Limb (tissue), 2 donors: ENCODE measurements around the gene OR8B12.
A peak's percentile ranks its signal among the peaks of the same experiment; 100 is the strongest.
"Not testable (repeated sequence)": the region's sequence is repeated elsewhere in the genome, so short reads cannot be mapped to it uniquely, and the experiment has no call there.

Experiments used
- DNase-seq, 2 donors: peaks; one replicate each; pipeline ENCODE4 v3.0.0-alpha.2; 2016; ENCODE audit errors: extremely low spot score in 2 of 2

Gene OR8B12

GRCh38 chr11:124533626-124534025 is 9.8 kb downstream of the OR8B12 start:
- DNase-seq: no peak

- DNase-seq: no peak
These were observed 23.0 kb downstream of the OR8B12 start for GRCh38 chr11:124520550-124520854.

- DNase-seq: peak in 1 of 2 donors; percentile 36
These were observed 23.5 kb downstream of the OR8B12 start for GRCh38 chr11:124519850-124520549.

- no peak for DNase-seq
These were observed 24.4 kb downstream of the OR8B12 start for GRCh38 chr11:124518989-124519451.

- DNase-seq: no peak
These were observed 26.1 kb downstream of the OR8B12 start for GRCh38 chr11:124517314-124517713.

- not testable (repeated sequence) for DNase-seq
These were observed 28.8 kb downstream of the OR8B12 start for GRCh38 chr11:124514675-124515074.

- no peak for DNase-seq
These were observed 29.3 kb downstream of the OR8B12 start for GRCh38 chr11:124514131-124514530.

GRCh38 chr11:124511745-124512144 is 31.7 kb downstream of the OR8B12 start:
- DNase-seq: no peak

GRCh38 chr11:124510279-124510678 is 33.2 kb downstream of the OR8B12 start:
- DNase-seq: no peak

GRCh38 chr11:124499711-124500110 is 43.7 kb downstream of the OR8B12 start:
- DNase-seq: no peak

- no peak for DNase-seq
These were observed 50.3 kb downstream of the OR8B12 start for GRCh38 chr11:124493016-124493655.
